Stimulated activated CD8-positive, alpha-beta memory T cell treated with anti-CD3 and anti-CD28 coated beads, Interleukin-7, amount 100 ng/mL, for 4 hours (primary cell): Measurements from ENCODE around the gene MGAT5.

Experiments used
- DNase-seq, 2 donors: peaks; one replicate each; pipeline ENCODE4 v3.0.0-alpha.2; 2020; ENCODE audit warnings: low read depth in 2 of 2

Gene MGAT5

DNA sequence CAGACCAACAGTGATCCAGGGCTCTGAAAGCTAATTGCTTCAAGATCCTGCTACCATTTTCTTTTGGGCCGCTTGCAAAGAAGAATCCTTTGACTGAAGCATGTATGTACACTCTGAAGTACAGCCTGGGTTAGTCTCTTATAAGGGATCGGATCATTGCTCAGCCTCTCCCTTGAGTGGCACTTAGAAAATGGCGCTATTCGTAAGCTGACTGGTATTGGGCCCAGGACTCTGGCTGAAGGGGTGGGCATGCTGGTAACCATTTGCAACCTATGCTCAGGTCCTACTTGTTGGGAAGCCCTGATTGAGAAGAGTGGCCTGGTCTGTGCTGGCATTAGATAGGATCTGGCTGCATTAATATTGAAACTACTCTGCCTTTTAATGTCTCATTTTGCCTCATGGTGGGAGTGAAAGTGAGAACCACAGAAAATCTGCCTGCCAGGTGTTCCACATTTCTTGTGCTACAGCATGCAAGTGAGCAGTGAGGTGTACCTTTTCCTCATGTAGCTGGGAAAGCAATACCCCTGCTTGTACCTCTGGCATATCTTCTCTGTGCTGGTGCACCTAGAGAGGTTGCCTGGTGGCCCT, 661 bp upstream of the MGAT5 start:
- DNase-seq, result no peak

- DNase-seq, result no peak
Measured at GRCh38 chr2:134254824-134255223, 952 bp downstream of the MGAT5 start.

GRCh38 chr2:134256956-134257355, 3.1 kb downstream of the MGAT5 start:
- no peak for DNase-seq

GRCh38 chr2:134257509-134257908, 3.6 kb downstream of the MGAT5 start:
- no peak for DNase-seq

DNA sequence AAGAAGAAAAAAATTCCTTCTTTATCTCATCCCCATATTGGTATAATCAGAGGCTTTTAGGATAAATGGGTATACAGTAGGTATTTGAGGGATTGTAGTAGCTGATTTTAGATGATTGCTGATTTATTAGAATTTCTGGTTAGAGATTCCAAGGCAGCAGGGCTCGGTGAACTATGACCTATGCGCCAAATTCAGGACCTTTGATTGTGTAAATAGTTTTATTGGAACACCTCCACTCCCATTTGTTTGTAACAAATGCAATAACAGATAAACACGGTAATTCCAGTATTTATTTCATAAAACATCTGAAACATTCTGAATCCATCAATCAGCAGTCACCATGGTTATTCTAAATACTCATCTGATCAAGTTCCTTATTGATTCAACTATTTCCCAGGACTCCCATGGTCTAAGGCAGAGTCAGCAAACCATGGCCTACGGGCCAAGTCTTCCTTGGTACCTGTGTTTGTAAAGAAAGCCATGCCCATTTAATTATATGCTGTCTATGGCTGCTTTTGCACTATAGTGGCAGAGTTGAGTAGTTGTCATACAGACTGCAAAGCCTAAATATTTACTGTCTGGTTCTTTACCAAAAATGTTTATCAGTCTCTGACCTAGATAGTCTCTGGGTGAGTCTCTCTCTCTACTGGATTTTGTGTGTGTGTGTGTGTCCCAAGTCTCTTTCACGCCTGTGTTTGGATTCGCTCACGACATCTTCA, 4.3 kb downstream of the MGAT5 start:
- no peak for DNase-seq

GRCh38 chr2:134258684-134259388, 5.0 kb downstream of the MGAT5 start:
- peak in 1 of 2 donors; percentile 29 for DNase-seq

GRCh38 chr2:134259571-134259970, 5.7 kb downstream of the MGAT5 start:
- DNase-seq, result no peak

GRCh38 chr2:134259994-134260393, 6.1 kb downstream of the MGAT5 start:
- no peak for DNase-seq

- no peak for DNase-seq
Measured at GRCh38 chr2:134260713-134261112, 6.8 kb downstream of the MGAT5 start.

- DNase-seq, result no peak
Measured at GRCh38 chr2:134261398-134262131, 7.7 kb downstream of the MGAT5 start.

DNA sequence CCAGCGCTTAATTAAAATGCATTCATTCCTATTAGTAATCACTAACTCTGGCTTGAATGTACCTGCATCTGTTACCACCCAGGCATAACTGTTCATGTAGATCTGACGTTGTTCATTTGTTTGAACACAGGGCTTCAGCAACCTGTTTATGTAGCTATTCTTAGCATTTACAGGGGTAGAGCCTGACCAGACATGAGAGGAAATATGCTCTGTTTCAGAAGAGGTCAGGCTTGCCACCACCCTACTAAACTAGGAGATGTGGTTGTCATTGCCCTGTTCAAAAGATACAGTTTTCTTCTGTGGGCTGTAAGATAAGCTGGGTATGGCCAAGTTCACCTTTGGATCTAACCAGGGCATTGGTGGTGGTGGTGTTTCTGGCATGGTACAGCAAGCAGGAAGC, 8.8 kb downstream of the MGAT5 start:
- no peak for DNase-seq

GRCh38 chr2:134268265-134268664, 14.4 kb downstream of the MGAT5 start:
- DNase-seq, result no peak

- no peak for DNase-seq
Measured at GRCh38 chr2:134269230-134269629, 15.4 kb downstream of the MGAT5 start.

GRCh38 chr2:134269972-134270735, 16.3 kb downstream of the MGAT5 start:
- DNase-seq, result no peak

GRCh38 chr2:134271758-134272157, 17.9 kb downstream of the MGAT5 start:
- DNase-seq, result no peak

GRCh38 chr2:134272806-134273205, 18.9 kb downstream of the MGAT5 start:
- no peak for DNase-seq

- no peak for DNase-seq
Measured at GRCh38 chr2:134273256-134273983, 19.5 kb downstream of the MGAT5 start.

GRCh38 chr2:134274121-134274520, 20.2 kb downstream of the MGAT5 start:
- DNase-seq, result no peak

DNA sequence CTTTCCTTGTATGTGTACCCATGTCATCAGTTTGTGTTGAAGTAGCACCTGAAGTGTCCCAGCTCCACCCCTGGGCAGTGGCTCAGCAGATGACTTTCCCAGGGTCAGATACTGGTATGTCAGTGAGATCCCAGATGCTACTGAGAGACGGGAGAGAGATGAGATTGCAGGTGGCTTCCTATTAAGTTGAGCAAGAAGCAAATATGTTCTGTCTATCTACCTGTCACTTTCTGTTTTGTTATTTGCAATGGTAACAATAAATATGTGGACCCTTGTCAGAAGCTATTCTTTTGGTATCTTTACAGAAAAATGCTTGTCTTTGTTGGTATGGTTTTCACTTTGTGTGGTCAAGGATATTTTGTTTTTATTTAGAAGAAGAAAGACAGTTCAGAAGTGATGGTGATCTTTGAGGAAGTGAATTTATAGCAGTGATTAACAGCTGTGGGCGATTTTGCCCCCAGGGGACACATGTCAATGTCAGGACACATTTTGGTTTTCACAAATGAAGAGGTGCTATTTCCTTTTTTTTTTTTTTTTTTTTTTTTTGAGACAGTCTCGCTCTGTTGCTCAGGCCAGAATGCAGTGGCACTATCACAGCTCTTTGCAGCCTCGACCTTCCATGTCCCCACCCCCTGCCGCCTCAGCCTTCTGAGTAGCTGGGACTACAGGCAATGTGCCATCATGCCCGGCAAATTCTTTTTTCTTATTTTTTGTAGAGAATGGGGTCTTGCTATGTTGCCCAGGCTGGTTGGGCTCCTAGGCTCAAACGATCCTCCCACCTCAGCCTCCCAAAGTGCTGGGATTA, 21.4 kb downstream of the MGAT5 start:
- DNase-seq, result no peak
